Nucleus accumbens (tissue), 56 donors: ENCODE data around the gene MYH6.
"Not testable (repeated sequence)": the region's sequence is repeated elsewhere in the genome, so short reads cannot be mapped to it uniquely, and the experiment has no call there.

ENCODE experiments used
- DNase-seq, 56 donors: peaks; one replicate each; lab custom pipeline; 2025; lab: John Stamatoyannopoulos, UW

Gene MYH6

DNA sequence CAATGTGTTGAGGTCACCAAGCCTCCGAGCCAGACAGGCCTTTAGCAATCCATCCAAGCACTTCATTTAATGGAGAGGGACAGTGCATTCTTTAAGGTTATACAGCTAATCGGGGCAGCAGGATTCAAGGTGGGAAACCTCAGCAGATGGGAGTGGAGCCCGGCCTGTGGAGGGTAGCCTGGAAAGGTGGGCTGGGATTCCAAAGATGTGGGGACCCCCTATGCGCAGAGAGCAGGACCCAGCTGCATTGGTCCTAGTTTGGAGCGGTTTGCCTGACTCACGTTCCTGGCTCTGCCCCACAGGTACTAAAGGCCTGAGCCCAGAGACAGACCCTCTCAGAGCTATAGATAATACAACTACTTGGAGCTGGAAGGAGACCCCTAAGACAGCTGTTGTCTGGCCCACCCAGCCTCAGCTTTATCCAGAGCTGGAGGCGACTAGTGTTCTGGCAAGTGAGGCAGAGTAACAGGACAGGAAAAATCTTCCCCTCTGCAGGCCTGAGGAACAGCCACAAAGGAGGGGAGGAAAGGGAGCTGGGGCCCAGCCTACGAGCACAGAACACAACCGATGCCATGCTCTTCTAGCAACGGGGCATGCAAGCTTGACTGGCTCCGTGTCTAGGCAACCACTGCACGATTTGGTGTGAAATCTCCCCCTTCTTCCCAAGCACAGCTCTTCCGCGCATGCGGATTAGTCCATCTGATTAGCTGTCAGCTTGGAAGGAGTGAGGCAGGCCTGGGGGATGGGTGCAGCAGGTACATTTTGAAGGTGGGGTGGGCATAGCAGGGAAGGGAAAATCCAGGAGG lies 28.5 kb upstream of the MYH6 start:
- peak in 50 of 56 donors; percentile 16 to 95 (median 78) for DNase-seq

- DNase-seq: no peak
These were observed 27.7 kb upstream of the MYH6 start, which contains the start of gene MYH7 for GRCh38 chr14:23435543-23436326. Gene MYH7 (minus strand): TSS chr14:23435660. CDS start chr14:23433732, 1,928 bp downstream.

GRCh38 chr14:23434488-23435222 lies 26.6 kb upstream of the MYH6 start:
- DNase-seq: peak in 16 of 56 donors; percentile 9 to 71 (median 36)

GRCh38 chr14:23433457-23433856 lies 25.4 kb upstream of the MYH6 start:
- no peak for DNase-seq

GRCh38 chr14:23432946-23433345 lies 24.9 kb upstream of the MYH6 start:
- no peak for DNase-seq

DNA sequence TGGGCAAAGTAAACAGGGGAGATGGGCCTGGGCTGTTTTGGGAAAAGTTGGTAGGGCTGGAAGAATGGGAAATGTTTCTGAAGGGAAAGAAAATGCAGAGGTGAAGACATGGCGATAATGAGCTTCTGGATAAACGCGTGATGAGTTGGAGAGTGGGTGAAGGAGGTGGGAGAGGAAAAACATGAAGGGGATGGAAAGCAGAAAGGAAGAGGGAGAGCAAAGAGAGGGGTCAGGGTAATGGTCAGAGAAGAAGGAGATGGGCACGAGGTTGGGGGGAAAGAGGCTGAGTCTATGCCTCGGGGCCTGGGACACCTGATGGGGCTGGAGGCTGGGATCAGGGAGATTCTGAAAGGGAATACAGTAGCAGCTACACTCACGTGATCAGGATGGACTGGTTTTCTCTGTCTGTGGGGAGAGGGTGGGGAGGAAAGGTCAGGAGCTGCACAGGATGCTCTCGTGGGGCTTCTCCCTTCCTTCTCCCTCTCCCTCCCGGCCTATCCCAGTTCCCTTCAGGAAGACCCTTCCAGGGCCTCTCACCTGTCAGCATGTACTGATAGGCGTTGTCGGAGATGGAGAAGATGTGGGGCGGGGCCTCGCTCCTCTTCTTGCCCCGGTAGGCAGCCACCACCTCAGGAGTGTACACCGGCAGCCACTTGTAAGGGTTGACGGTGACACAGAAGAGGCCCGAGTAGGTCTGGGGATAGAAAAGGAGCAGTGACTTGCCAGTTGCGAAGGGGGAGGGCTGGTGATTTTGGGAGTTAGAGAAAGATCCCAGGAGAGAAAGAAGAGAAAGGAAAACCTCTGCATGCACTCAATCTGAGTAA lies 24.2 kb upstream of the MYH6 start:
- DNase-seq: no peak

DNA sequence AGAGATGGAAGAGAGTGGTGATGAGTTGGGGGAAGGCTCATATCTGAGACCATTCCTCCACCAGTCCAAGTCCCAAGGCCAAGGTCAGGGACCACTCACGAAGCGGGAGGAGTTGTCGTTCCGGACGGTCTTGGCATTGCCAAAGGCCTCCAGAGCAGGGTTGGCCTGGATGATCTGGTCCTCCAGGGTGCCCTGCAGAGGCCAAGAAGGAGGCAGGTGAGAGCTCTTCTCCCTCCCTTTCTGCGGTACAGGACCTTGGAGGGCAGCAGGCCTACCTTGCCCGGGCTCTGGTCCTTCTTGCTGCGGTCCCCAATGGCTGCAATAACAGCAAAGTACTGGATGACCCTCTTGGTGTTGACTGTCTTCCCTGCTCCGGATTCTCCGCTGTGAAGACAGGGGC lies 23.4 kb upstream of the MYH6 start:
- DNase-seq: no peak

GRCh38 chr14:23430723-23431085 lies 22.6 kb upstream of the MYH6 start:
- DNase-seq: peak in 25 of 56 donors; percentile 11 to 71 (median 40)

GRCh38 chr14:23430016-23430722 lies 22.1 kb upstream of the MYH6 start:
- DNase-seq: no peak

- DNase-seq: no peak
These were observed 20.8 kb upstream of the MYH6 start for GRCh38 chr14:23428686-23429495.

DNA sequence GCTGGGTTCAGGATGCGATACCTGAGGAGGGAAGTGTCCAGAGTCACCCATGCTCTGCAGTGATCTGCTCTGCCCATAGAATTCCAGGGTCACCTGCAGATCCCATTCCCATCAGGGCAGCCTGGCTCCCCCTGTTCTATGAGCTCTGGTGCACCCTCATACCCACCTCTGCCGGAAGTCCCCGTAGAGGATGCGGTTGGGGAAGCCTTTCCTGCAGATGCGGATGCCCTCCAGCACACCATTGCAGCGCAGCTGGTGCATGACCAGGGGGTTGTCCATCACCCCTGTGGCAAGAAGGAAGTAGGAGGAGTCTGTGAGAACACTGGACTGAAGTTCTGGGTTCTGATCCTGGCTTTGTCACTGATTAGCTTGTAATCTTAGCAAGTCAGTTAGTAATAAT lies 17.7 kb upstream of the MYH6 start:
- DNase-seq: not testable (repeated sequence)

GRCh38 chr14:23425169-23425568 lies 17.1 kb upstream of the MYH6 start:
- no peak for DNase-seq

- no peak for DNase-seq
These were observed 15.6 kb upstream of the MYH6 start for GRCh38 chr14:23423657-23424056.

GRCh38 chr14:23421594-23421993 lies 13.5 kb upstream of the MYH6 start:
- DNase-seq: no peak

DNA sequence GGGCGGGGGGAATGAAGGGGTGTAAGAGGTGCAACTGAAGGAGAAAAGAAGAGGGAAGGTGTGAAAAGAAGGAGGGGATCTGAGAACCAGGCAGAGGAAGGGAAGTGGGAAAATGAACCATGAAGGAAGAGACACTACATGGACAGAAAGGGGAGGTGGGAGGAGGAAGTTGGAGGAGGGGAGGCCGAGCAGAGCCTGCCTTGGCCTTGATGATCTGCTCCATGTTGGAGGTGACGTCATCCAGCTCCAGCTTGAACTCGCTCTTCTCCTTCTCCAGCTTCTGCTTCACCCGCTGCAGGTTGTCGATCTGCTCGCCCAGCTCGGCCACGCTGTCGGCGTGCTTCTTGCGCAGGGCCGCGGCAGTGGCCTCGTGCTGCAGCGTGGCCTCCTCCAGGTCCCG lies 11.6 kb upstream of the MYH6 start:
- DNase-seq: not testable (repeated sequence)

DNA sequence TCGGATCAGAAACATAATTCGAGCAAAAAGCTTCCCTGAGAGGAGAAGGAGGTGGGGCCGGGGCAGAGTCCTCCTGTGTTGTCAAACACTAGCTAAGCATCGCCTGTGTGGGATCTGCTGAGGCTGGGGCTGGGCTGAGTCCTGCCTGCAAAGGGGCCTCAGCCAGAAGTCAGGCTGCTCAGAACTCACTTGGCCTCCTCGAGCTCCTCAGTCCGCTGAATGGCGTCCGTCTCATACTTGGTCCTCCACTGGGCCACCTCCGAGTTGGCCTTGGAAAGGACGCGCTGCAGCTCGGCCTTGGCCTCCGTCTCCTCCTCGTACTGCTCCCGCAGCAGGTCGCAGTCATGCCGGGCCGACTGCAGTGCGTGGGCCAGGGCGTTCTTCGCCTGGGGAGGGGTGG lies 9.9 kb upstream of the MYH6 start:
- DNase-seq: no peak

- not testable (repeated sequence) for DNase-seq
These were observed 9.2 kb upstream of the MYH6 start for GRCh38 chr14:23417269-23417668.

- no peak for DNase-seq
These were observed 8.7 kb upstream of the MYH6 start for GRCh38 chr14:23416801-23417200.
